ENCODE measurements around the gene APOC1. TPM values are rescaled to one million over a fixed set of nuclear protein-coding genes. Genes with fewer than 3 reads are reported as not detected.
A peak's percentile ranks its signal among the peaks of the same experiment; 100 is the strongest.
"Not testable (repeated sequence)": the region's sequence is repeated elsewhere in the genome, so short reads cannot be mapped to it uniquely, and the experiment has no call there.

APOC1 gene
- total and polyA plus RNA-seq, 2 donors (not counting 1 experiment from before 2014, with no cell fraction given) = 2.3 to 2.6 TPM

DNA sequence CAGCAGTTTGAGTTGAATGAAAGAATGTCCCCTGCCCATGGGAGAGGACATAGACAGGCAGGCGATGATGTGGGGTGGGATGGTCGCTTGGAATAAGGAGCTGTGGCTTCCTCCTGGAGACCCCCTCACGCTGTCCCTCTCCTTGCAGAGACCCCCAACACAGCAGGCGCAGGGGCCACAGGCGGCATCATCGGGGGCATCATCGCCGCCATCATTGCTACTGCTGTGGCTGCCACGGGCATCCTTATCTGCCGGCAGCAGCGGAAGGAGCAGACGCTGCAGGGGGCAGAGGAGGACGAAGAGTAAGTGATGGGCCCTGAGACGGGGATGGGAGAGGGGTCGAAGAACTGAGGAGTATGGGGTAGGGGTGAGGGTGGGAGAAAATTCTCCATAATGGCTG is 32.3 kb upstream of the APOC1 start:
- no peak overlapping the region for H2AFZ ChIP-seq (ENCODE audit: low read length)
- H3K4me1 ChIP-seq (ENCODE audit: control insufficient read depth, extremely low read depth, insufficient read depth, low read length) = no peaks in the 10 kb centered on the region
- H3K36me3 ChIP-seq (ENCODE audit: control insufficient read depth, insufficient read depth, low read length) = peaks cover 21% of the 10 kb centered on the region
- H4K20me1 ChIP-seq (ENCODE audit: control insufficient read depth, extremely low read depth, insufficient read depth, low read length) = no peaks in the 10 kb centered on the region
- no peak overlapping the region for H3K4me2 ChIP-seq (ENCODE audit: extremely low read depth, insufficient read depth, low read length)
- TF ChIP-seq, protein P1, sequence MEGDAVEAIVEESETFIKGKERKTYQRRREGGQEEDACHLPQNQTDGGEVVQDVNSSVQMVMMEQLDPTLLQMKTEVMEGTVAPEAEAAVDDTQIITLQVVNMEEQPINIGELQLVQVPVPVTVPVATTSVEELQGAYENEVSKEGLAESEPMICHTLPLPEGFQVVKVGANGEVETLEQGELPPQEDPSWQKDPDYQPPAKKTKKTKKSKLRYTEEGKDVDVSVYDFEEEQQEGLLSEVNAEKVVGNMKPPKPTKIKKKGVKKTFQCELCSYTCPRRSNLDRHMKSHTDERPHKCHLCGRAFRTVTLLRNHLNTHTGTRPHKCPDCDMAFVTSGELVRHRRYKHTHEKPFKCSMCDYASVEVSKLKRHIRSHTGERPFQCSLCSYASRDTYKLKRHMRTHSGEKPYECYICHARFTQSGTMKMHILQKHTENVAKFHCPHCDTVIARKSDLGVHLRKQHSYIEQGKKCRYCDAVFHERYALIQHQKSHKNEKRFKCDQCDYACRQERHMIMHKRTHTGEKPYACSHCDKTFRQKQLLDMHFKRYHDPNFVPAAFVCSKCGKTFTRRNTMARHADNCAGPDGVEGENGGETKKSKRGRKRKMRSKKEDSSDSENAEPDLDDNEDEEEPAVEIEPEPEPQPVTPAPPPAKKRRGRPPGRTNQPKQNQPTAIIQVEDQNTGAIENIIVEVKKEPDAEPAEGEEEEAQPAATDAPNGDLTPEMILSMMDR (conservative IDR thresholded peaks at IDR 0.05 in 1 of 2, IDR thresholded peaks at IDR 0.05 in 1 of 2; ENCODE audit: low read depth in 1 of 2, low read length in 2 of 2) = no peak
- no peak for TF ChIP-seq EZH2 (IDR thresholded peaks at IDR 0.05; ENCODE audit: low read length, missing control alignments)
- H3K4me3 ChIP-seq (replicated peaks in 1 of 4; ENCODE audit: control extremely low read depth in 1 of 4, insufficient read depth in 1 of 4, low read depth in 3 of 4, low read length in 4 of 4) = no peak overlapping the region
- no peak overlapping the region for H3K9ac ChIP-seq (ENCODE audit: insufficient read depth, low read length)
- H3K9me3 ChIP-seq (ENCODE audit: control insufficient read depth, insufficient read depth, low read depth, low read length) = no peaks in the 10 kb centered on the region
- H3K79me2 ChIP-seq (ENCODE audit: control insufficient read depth, insufficient read depth, low read length) = no peaks in the 10 kb centered on the region
- no peak for DNase-seq (ENCODE audit: low read depth in 2 of 2)
- H3K27me3 ChIP-seq (ENCODE audit: control insufficient read depth, insufficient read depth, low read length) = no peaks in the 10 kb centered on the region
- no peak overlapping the region for H3K27ac ChIP-seq (ENCODE audit: insufficient read depth, low read length)

GRCh38 chr19:44882619-44883397 is 31.6 kb upstream of the APOC1 start:
- not testable (repeated sequence) for H4K20me1 ChIP-seq (ENCODE audit: control insufficient read depth, extremely low read depth, insufficient read depth, low read length); H2AFZ ChIP-seq (ENCODE audit: low read length); H3K79me2 ChIP-seq (ENCODE audit: control insufficient read depth, insufficient read depth, low read length); H3K4me3 ChIP-seq (replicated peaks in 1 of 4; ENCODE audit: control extremely low read depth in 1 of 4, insufficient read depth in 1 of 4, low read depth in 3 of 4, low read length in 4 of 4); H3K4me1 ChIP-seq (ENCODE audit: control insufficient read depth, extremely low read depth, insufficient read depth, low read length); H3K27me3 ChIP-seq (ENCODE audit: control insufficient read depth, insufficient read depth, low read length); H3K9ac ChIP-seq (ENCODE audit: insufficient read depth, low read length); H3K9me3 ChIP-seq (ENCODE audit: control insufficient read depth, insufficient read depth, low read depth, low read length); DNase-seq (ENCODE audit: low read depth in 2 of 2); H3K4me2 ChIP-seq (ENCODE audit: extremely low read depth, insufficient read depth, low read length); H3K27ac ChIP-seq (ENCODE audit: insufficient read depth, low read length)
- peaks cover 17% of the 10 kb centered on the region for H3K36me3 ChIP-seq (ENCODE audit: control insufficient read depth, insufficient read depth, low read length)

GRCh38 chr19:44883922-44884321 is 30.5 kb upstream of the APOC1 start:
- Histone ChIP-seq H3K36me3 (ENCODE audit: control insufficient read depth, insufficient read depth, low read length) (peaks cover 21% of the 10 kb centered on the region), H3K9me3 (ENCODE audit: control insufficient read depth, insufficient read depth, low read depth, low read length) (no peaks in the 10 kb centered on the region), H2AFZ (ENCODE audit: low read length) (no peak overlapping the region), H3K79me2 (ENCODE audit: control insufficient read depth, insufficient read depth, low read length) (no peaks in the 10 kb centered on the region), H3K9ac (ENCODE audit: insufficient read depth, low read length) (no peak overlapping the region), H3K4me1 (ENCODE audit: control insufficient read depth, extremely low read depth, insufficient read depth, low read length) (no peaks in the 10 kb centered on the region), H3K4me2 (ENCODE audit: extremely low read depth, insufficient read depth, low read length) (no peak overlapping the region), H3K27ac (ENCODE audit: insufficient read depth, low read length) (no peak overlapping the region), H3K27me3 (ENCODE audit: control insufficient read depth, insufficient read depth, low read length) (no peaks in the 10 kb centered on the region), H3K4me3 (replicated peaks in 1 of 4; ENCODE audit: control extremely low read depth in 1 of 4, insufficient read depth in 1 of 4, low read depth in 3 of 4, low read length in 4 of 4) (no peak overlapping the region), H4K20me1 (ENCODE audit: control insufficient read depth, extremely low read depth, insufficient read depth, low read length) (no peaks in the 10 kb centered on the region)
- TF ChIP-seq, protein P1 (conservative IDR thresholded peaks at IDR 0.05 in 1 of 2, IDR thresholded peaks at IDR 0.05 in 1 of 2; ENCODE audit: low read depth in 1 of 2, low read length in 2 of 2) = no peak
- no peak for TF ChIP-seq EZH2 (IDR thresholded peaks at IDR 0.05; ENCODE audit: low read length, missing control alignments)
- peak in 1 of 2 donors; percentile 26 for DNase-seq (ENCODE audit: low read depth in 2 of 2)
